GM21528 (cell line): ENCODE results near the gene F2R.
"Not testable (repeated sequence)": the region's sequence is repeated elsewhere in the genome, so short reads cannot be mapped to it uniquely, and the experiment has no call there.

Experiments used
- ATAC-seq: cut with Tn5 transposase; IDR thresholded peaks from one replicate; pipeline ENCODE4 v1.9.1; 2021; ENCODE audit warnings: mild to moderate bottlenecking, moderate library complexity; ENCODE audit not compliant: unreplicated experiment, low FRiP score

F2R gene

GRCh38 chr5:76715736-76716455 lies at the start of gene F2R:
F2R (plus strand) TSS chr5:76716126; CDS start chr5:76716308, 182 bp downstream.
- peak; percentile 54 for ATAC-seq

- no peak for ATAC-seq
These were observed 48.4 kb upstream of the F2R start for GRCh38 chr5:76667495-76667894.

DNA sequence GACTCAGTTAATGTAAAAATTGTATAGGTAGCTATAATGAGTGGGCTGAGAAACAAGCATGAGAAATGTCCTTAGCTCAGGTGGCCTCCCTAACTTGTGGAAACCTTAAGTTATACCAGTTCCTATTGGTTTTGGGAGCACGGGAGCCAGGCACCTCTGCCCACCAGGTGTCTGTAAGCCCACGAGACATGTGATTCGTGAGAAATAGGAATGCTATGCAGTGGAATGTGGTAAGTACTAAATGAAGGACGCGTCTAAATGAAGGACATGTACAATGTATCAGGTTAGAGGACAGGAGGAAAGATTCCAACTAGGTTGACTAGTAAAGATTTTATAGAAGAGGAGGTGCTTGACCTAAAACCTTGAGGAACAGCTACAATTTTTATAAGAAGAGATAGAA lies 46.7 kb upstream of the F2R start:
- ATAC-seq: no peak

DNA sequence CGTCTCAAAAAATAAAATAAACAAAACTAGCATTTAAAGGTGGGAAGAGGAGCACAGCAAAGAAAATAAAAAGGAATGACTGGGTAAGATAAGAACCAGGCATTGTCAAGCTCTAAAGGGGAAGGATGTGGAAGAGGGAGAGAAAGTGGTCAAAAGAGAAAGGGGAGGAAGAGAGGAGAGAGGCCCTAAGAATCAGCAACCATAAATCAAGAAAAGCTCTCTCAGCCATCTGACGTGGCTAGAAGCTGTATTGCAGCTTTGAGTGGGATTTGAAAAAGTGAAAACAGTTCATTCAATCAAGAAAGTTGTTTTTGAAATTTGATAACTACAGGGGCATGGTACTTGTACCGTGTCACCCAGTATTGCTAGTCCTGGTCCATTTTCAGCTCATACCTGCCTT lies 45.4 kb upstream of the F2R start:
- no peak for ATAC-seq

DNA sequence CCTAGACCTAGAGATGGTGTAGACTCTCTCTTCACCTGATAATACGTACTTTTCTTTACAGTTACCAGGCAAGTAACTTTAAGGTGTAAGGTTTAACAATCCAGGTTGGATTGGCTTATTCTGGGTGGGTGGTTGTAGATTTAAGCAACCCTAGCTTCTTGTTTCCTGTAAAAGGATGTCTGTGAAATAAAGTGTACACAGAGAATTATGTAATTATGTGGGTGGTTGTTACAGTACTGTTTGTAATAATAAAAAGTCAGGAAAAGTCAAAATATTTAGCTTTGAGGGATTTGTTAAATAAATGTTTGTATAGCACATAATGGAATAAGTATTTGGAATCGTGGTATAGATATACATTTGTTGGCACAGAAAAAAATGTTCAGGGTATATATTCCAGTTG lies 43.7 kb upstream of the F2R start:
- no peak for ATAC-seq

GRCh38 chr5:76673125-76673524 lies 42.8 kb upstream of the F2R start:
- no peak for ATAC-seq

- ATAC-seq: no peak
These were observed 41.4 kb upstream of the F2R start for GRCh38 chr5:76674330-76675066.

DNA sequence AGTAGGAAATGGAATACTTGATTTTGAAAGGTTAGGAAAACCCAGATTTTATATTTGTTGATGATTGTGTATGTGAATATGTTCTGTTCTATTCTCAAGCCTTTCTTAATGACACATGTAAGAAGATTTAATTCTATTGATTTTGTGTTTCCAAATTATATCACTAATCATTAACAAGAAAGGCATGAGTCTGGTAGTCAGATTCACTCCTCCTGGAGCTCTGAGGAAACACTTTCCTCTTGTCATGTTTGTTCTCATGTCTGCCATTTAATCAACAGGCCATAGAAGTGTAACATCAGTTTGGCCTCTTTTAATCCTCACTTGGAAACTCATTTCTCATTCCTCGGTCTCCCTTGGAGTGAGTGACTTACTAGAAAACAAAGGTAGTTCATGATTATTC lies 40.6 kb upstream of the F2R start:
- ATAC-seq: no peak

GRCh38 chr5:76677849-76678472 lies 38.0 kb upstream of the F2R start:
- no peak for ATAC-seq

DNA sequence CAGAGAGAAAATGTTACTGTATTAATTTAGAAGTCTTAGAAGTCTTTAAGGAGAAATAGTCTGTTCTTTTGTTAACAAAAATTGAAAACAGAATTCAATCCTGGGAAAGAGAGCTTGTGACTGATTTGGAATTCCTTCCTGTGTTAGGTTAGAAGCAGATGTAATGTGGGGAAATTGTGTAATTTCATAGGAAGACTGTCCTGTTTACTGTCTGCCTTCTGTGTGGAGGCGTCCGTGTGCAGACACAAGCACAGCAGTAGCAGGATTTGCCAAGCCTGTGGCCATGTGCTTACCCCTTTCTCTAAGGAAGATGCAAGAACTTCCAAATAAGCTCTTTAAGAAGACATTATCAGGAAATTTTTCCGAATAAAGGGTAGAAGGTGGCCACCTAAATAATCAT lies 36.7 kb upstream of the F2R start:
- ATAC-seq: no peak

GRCh38 chr5:76680826-76681225 lies 35.1 kb upstream of the F2R start:
- not testable (repeated sequence) for ATAC-seq

DNA sequence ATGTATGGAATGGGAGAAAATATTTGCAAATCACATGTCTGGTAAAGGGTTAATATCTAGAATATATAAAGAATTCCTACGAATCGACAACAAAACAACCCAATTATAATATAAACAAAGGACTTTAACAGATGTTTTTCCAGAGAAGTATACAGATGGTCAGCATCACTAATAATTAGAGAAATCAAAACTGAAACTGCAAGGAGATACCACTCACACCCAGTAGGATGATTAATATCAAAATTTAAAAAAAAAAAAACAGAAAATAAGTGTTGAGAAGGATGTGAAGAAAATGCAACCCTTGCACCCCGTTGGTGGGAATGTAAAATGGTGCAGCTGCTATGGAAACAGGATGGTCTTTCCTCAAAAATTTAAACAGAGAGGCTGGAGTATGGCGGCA lies 34.6 kb upstream of the F2R start:
- ATAC-seq: no peak

DNA sequence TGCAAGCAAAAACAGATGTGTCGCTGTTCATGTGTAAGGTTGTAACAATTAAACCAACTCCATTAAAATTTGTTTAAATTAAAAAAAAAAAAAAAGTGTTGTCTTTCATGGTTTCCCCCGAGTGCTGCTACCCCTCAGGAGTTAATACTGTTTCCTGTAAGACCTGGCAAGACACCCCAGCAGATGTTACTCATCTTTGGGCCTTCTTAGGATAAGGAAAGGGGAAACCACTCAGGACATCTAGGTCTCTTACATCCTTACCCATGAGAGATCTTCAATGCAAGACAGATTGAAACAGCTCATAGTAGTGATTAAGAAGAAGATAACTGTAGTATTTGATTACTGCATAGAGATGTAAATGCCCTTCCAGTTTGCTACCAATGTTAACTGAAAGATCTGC lies 33.5 kb upstream of the F2R start:
- ATAC-seq: no peak

DNA sequence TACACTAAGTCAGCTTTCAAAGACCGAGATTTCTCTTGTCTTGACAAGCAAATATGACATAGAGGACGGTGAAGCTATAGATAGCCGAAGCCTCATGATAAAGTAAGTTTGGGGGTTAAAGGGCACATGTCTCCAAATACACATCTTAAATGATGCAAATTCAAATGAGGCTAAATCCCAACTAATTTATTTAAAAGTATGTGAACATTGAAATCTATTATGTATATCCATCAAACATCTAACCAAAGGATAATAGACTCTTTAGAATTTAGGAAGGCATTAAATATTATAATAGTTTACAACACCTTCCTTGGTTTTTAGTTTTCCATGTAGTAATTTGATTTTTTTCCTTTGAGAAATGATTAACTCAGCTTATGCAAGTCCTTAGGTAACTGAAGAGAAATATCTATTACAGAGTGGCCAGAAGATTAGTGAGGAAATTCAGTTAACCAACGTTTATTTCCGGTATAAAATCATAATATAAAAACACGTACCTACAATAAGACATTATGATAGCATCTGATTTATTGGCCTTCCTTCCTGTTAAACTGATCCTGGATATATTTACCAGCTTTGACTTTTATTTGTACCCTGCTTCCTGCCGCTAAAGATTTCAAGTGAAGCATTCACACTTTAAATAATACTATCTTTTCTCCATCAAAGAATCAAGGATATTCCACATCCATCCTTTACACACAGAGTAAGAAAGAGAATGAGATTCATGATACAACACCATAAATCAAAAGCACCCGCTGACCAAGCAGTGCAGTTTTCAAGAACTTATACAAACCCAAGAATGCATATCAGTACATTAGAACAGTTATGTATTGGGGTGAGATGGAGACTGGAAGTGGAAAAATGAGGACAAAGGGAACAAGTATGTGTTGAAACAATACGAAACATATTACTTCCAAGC lies 31.9 kb upstream of the F2R start:
- ATAC-seq: no peak

GRCh38 chr5:76684756-76685519 lies 31.0 kb upstream of the F2R start:
- no peak for ATAC-seq

GRCh38 chr5:76685704-76686103 lies 30.2 kb upstream of the F2R start:
- ATAC-seq: no peak

DNA sequence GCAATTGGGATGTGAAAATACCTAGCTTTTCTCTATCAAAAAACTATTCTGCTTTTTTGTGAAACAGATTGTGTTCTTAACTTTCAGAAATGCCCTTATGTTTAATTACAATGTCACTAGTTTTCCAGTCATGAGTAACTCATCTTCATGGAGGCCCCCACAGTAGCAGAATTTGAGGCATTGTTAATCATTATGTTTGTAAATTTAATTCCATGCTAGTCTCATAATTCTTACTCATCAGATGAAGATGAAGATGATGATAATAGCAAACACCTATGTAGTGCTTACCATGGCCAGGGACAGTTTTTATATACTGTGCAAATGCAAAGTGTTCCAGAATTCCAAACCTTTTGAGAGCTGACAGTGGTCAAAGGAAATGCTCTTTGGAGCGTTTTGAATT lies 27.7 kb upstream of the F2R start:
- no peak for ATAC-seq

DNA sequence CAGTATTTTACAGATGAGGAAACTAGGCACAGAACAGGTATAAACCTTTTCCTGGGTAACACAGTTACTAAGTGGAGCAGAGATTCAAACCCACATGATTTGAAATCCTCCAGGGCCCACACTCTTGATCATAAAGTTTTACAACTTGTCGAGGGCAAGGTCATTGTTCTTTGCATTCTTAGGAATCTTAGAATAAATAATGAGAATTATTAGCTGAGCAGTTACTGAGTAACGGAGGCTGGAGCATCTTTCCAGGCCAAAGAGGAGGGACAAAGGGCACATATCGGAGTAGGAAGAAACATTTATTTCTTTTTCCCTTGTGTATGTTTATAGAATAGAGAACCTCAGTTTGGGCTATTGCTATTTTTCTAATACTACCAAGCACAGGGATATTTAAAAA lies 27.1 kb upstream of the F2R start:
- ATAC-seq: no peak

GRCh38 chr5:76689321-76690036 lies 26.4 kb upstream of the F2R start:
- ATAC-seq: no peak
